ENCODE measurements around the gene CCL18.
"Not testable (repeated sequence)": the region's sequence is repeated elsewhere in the genome, so short reads cannot be mapped to it uniquely, and the experiment has no call there.

CCL18 gene

DNA sequence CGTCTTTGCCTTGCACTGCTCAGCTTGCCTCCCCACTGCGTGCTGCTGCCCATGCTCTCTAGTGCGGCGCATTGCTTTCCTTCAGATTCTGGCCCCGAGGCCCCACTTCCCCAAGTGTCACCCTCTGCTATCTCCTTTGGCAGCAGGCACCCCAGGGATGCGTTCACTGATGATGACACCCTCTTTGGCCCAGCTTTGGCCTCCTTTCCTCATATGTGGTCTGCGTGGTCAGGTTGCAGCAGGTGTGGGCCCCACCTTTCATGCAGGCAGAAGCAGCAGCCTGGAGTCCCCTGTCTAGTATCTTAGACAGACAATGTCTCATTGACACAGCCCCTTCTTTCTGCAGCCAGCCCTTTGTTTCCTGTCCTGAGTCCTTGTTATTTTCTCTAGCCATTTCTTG lies 30.7 kb downstream of the CCL18 start:
- DNase-seq (ENCODE audit: low read depth) = no peak
- TF ChIP-seq, protein P1, sequence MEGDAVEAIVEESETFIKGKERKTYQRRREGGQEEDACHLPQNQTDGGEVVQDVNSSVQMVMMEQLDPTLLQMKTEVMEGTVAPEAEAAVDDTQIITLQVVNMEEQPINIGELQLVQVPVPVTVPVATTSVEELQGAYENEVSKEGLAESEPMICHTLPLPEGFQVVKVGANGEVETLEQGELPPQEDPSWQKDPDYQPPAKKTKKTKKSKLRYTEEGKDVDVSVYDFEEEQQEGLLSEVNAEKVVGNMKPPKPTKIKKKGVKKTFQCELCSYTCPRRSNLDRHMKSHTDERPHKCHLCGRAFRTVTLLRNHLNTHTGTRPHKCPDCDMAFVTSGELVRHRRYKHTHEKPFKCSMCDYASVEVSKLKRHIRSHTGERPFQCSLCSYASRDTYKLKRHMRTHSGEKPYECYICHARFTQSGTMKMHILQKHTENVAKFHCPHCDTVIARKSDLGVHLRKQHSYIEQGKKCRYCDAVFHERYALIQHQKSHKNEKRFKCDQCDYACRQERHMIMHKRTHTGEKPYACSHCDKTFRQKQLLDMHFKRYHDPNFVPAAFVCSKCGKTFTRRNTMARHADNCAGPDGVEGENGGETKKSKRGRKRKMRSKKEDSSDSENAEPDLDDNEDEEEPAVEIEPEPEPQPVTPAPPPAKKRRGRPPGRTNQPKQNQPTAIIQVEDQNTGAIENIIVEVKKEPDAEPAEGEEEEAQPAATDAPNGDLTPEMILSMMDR (IDR thresholded peaks at IDR 0.05; ENCODE audit: low read depth, low read length, missing control alignments) = no peak
- in situ Hi-C loops (cut with HindIII; ENCODE audit: low sequenced_read_pairs) = loop anchor here (25.0 kb wide), 1 partner anchor 393 kb away; the partner anchor contains the start of gene ZNHIT3
- H3K4me3 ChIP-seq (ENCODE audit: low read depth, low read length) = no peak overlapping the region

GRCh38 chr17:36095992-36096391 lies 31.9 kb downstream of the CCL18 start:
- no peak overlapping the region for H3K4me3 ChIP-seq (ENCODE audit: low read depth, low read length)
- TF ChIP-seq, protein P1 (IDR thresholded peaks at IDR 0.05; ENCODE audit: low read depth, low read length, missing control alignments) = no peak
- no peak for DNase-seq (ENCODE audit: low read depth)
- in situ Hi-C loops (cut with HindIII; ENCODE audit: low sequenced_read_pairs) = loop anchor here (25.0 kb wide), 1 partner anchor 391 kb away; the partner anchor contains the start of gene ZNHIT3

DNA sequence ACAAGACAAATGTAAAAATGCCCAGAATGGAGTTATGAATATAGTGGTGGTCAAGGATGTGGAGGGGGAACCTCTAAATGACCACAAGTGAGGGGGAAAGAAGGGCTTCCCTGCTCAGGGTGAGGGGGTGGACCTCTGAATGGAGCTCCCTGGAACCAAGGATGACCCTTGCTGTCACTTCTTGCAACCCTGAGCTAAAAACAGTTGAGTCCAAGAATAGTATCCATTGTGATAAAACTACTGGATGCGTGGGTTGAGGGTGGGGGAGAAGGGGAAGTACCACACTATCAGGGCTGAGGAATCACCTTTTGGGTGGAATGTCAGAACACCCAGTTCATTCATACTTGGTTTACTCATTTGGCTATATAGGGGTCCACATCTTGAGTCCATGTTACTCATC lies 34.9 kb downstream of the CCL18 start:
- in situ Hi-C loops (cut with HindIII; ENCODE audit: low sequenced_read_pairs) = loop anchor here (25.0 kb wide), 1 partner anchor 388 kb away; the partner anchor contains the start of gene ZNHIT3
- H3K4me3 ChIP-seq (ENCODE audit: low read depth, low read length); DNase-seq (ENCODE audit: low read depth): not testable (repeated sequence)

DNA sequence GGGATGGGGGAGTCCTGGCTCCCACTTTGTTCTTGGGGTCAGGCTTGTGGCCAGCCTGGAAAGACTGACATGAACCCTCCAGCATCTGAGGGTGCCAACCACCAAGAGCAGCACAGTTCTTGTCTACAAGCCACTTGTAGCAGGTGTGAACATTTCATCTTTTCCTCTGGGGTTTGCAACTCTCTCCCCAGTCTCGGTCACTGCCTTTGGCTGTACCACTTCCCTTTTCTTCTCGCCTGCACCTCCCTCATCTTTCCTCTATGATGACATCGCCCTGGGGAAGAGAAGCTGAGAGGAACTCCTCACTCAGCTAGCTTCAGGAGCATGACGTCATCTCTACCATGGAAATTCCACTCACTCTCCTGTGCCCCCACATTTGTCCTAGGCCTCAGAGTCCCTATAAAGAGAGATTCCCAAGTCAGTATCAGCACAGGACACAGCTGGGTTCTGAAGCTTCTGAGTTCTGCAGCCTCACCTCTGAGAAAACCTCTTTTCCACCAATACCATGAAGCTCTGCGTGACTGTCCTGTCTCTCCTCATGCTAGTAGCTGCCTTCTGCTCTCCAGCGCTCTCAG lies 39.4 kb downstream of the CCL18 start, which contains the start of gene CCL4:
Gene CCL4, plus strand, starts transcription at position 427 of the 575 bp plus-strand sequence. Its CDS starts 79 bp downstream, at position 506.
- not testable (repeated sequence) for H3K4me3 ChIP-seq (ENCODE audit: low read depth, low read length); DNase-seq (ENCODE audit: low read depth)
- in situ Hi-C loops (cut with HindIII; ENCODE audit: low sequenced_read_pairs) = loop anchor here (25.0 kb wide), 2 partner anchors 109 to 116 kb away; partner anchors contain the start of genes CCL14, CCL16 and CCL4L2

DNA sequence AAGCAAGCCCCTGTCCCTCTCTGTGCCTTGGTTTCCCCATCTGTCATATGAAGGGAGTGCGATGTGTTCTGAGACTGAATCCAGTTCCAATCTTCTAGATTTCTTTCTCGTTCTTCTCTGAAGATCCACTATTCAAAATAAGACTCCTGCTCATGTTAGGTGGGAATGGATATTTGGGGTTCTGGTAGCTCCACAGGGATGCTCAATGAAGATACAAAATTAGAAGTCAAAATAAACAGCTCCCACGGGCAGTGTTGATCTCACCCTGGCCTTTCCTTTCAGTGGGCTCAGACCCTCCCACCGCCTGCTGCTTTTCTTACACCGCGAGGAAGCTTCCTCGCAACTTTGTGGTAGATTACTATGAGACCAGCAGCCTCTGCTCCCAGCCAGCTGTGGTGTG lies 40.2 kb downstream of the CCL18 start:
- not testable (repeated sequence) for H3K4me3 ChIP-seq (ENCODE audit: low read depth, low read length)
- in situ Hi-C loops (cut with HindIII; ENCODE audit: low sequenced_read_pairs) = loop anchor here (25.0 kb wide), 2 partner anchors 108 to 117 kb away; partner anchors contain the start of genes CCL14, CCL16 and CCL4L2

GRCh38 chr17:36104701-36105181 lies 40.7 kb downstream of the CCL18 start:
- H3K4me3 ChIP-seq (ENCODE audit: low read depth, low read length) = no peak overlapping the region
- DNase-seq (ENCODE audit: low read depth) = no peak
- in situ Hi-C loops (cut with HindIII; ENCODE audit: low sequenced_read_pairs) = loop anchor here (25.0 kb wide), 2 partner anchors 108 to 117 kb away; partner anchors contain the start of genes CCL14, CCL16 and CCL4L2
- TF ChIP-seq, protein P1 (IDR thresholded peaks at IDR 0.05; ENCODE audit: low read depth, low read length, missing control alignments) = no peak

More for the DNA sequence above, 40.2 kb downstream of the CCL18 start:
- not testable (repeated sequence) for DNase-seq (ENCODE audit: low read depth)

DNA sequence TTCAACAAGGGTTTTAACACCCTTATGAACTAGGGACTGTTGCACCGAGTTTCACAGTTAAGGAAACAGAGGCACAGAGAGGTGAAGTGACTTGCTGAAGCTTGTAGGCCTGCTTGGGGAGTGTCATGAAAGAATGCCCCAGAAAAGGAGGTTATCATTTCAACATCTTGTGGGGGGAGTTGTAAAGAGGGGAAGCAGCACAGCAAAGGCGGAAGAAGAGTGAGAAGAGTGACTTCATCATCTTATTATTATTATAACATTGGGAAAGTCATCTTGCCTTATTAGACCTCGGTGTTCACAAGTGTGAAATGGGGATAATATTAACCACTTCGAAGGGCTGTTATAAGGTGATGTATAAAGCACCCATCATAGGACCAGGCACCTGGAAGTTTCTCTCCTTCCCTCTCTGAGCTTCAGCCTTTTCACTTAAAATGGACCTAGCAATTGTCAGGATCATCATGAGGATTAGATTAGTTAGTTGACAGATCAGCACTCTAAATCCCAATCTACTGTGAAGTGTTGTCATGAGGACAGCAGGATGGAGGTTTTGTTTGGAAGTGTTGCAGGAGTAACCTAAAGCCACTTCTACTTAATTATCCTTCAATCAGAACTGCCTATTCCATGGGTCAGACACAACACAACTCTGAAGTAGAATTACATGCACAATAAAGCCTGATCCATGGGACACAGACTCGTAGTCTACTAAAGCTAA lies 41.9 kb downstream of the CCL18 start:
- DNase-seq (ENCODE audit: low read depth) = no peak
- TF ChIP-seq, protein P1 (IDR thresholded peaks at IDR 0.05; ENCODE audit: low read depth, low read length, missing control alignments) = no peak
- in situ Hi-C loops (cut with HindIII; ENCODE audit: low sequenced_read_pairs) = loop anchor here (25.0 kb wide), 2 partner anchors 106 to 119 kb away; partner anchors contain the start of genes CCL14, CCL16 and CCL4L2
- no peak overlapping the region for H3K4me3 ChIP-seq (ENCODE audit: low read depth, low read length)

DNA sequence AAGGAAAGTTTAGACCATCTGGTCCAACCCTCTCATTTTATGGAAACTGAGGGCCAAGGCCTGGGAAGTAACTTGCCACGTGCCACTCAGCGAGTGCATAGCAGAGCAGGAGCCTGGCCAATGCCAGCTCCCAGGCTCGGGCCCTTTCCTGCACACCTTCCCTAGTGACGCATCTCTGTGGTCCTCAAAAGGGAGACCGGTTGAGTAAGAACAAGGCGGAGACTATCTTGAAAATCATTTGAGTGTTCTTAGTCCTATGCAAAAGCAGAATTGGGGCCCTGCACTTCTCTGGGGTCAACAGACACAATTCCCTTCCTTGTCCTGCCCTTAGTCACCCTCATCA lies 42.4 kb downstream of the CCL18 start:
- in situ Hi-C loops (cut with HindIII; ENCODE audit: low sequenced_read_pairs) = loop anchor here (25.0 kb wide), 2 partner anchors 106 to 119 kb away; partner anchors contain the start of genes CCL14, CCL16 and CCL4L2
- TF ChIP-seq, protein P1 (IDR thresholded peaks at IDR 0.05; ENCODE audit: low read depth, low read length, missing control alignments) = no peak

More for the DNA sequence above, 42.4 kb downstream of the CCL18 start:
- no peak for DNase-seq (ENCODE audit: low read depth)
- H3K4me3 ChIP-seq (ENCODE audit: low read depth, low read length) = no peak overlapping the region

All from astrocyte of the cerebellum (primary cell).